A673 (cell line): ENCODE measurements around the gene FXYD7.

ENCODE experiments used
- EZH2 ChIP-seq: fragments of 200-600 bp; sonication (generic); IDR thresholded peaks from 2 replicates; pipeline ENCODE4 v1.6.1; 2017; ENCODE audit warnings: borderline replicate concordance, low read depth, mild to moderate bottlenecking, mixed read lengths, antibody characterized with exemption, low read length; ENCODE audit not compliant: poor library complexity, severe bottlenecking
- TF ChIP-seq, protein P1 (sequence below): fragments of 300-800, 200-600 bp; sonication (generic); conservative IDR thresholded peaks from 2 replicates; pipeline ENCODE4 v1.5.1; 2017; ENCODE audit warnings: low read depth, mild to moderate bottlenecking, antibody characterized with exemption, low read length, moderate library complexity, mixed read lengths

DNA sequence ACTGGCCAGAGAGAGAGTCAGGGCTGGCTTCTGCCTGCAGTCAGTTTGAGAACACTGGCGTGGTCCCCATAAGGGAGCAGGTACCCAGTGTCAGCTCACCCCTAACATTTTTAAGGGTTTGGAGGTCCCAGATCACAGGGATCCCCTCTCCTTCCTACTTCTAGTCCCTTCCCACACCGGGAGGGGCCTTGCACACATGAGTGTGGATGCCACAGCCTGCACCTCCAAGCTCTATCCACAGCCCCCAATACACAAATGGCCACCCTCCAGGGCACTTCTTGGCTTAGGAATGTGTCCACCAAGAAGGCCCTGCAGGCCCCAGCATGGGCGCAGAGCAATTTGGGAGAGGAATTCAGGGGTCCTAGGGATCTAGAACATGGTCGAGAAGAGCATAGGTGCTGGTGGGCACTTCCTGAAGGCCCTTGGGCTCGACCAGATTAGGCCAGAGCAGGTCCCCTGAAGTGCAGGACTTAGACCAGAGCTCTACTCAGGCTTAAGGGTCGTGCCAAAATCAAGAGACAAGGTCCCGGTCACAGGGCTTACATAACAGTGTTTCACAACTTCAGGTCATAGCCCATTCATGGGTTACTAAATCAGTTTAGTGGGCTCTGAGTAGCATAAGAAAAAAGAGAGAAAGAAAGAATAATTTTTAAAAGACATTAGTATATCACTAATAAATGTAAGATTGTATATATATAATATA, 27.5 kb downstream of the FXYD7 start:
- TF ChIP-seq, protein P1, sequence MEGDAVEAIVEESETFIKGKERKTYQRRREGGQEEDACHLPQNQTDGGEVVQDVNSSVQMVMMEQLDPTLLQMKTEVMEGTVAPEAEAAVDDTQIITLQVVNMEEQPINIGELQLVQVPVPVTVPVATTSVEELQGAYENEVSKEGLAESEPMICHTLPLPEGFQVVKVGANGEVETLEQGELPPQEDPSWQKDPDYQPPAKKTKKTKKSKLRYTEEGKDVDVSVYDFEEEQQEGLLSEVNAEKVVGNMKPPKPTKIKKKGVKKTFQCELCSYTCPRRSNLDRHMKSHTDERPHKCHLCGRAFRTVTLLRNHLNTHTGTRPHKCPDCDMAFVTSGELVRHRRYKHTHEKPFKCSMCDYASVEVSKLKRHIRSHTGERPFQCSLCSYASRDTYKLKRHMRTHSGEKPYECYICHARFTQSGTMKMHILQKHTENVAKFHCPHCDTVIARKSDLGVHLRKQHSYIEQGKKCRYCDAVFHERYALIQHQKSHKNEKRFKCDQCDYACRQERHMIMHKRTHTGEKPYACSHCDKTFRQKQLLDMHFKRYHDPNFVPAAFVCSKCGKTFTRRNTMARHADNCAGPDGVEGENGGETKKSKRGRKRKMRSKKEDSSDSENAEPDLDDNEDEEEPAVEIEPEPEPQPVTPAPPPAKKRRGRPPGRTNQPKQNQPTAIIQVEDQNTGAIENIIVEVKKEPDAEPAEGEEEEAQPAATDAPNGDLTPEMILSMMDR: no peak
- TF ChIP-seq EZH2: no peak
